Naive thymus-derived CD4-positive, alpha-beta T cell (primary cell): Measurements from ENCODE around the gene TCEAL9. TPM values are rescaled to one million over a fixed set of nuclear protein-coding genes. Genes with fewer than 3 reads are reported as not detected.

Source experiments
- ATAC-seq: fragments of 150-1000 bp; cut with Tn5 transposase; 2 replicates; pipeline ENCODE4 v1.10.0; 2021; ENCODE audit warnings: mild to moderate bottlenecking, moderate library complexity
- CTCF ChIA-PET: fragments of 350-600 bp; sonication (Branson Sonifier 250); formaldehyde crosslinking; loops from one replicate; lab custom pipeline; 2021; ENCODE audit warnings: antibody characterized with exemption; lab: Charles Lee
- POLR2A ChIA-PET: fragments of 350-600 bp; sonication (Branson Sonifier 250); formaldehyde crosslinking; loops from one replicate; lab custom pipeline; 2021; ENCODE audit warnings: antibody characterized with exemption, inconsistent platforms; lab: Charles Lee
- DNase-seq, 9 donors: peaks; one replicate each; pipeline versions ENCODE4 v3.0.0 to v3.0.0-alpha.2; 2020 to 2022; ENCODE audit warnings: mixed read lengths in 1 of 9
- H3K27ac ChIP-seq: one replicate; pipeline ENCODE4 v1.7.0; 2013; ENCODE audit warnings: mild to moderate bottlenecking, low read depth, low read length, moderate library complexity
- H3K27me3 ChIP-seq, 2 donors: one replicate each; pipeline ENCODE4 v1.7.0; 2013; ENCODE audit warnings: low read length in 2 of 2, mild to moderate bottlenecking in 2 of 2, moderate library complexity in 2 of 2; ENCODE audit not compliant: control insufficient read depth in 2 of 2, insufficient read depth in 2 of 2
- H3K36me3 ChIP-seq, 3 experiments: 1 replicate in 2 of 3; 2 replicates in 1 of 3; pipeline ENCODE4 v1.7.0; 2013; ENCODE audit warnings: low read length in 3 of 3, mild to moderate bottlenecking in 3 of 3, moderate library complexity in 1 of 3; ENCODE audit not compliant: insufficient read depth in 3 of 3, control insufficient read depth in 2 of 3
- H3K4me1 ChIP-seq, 2 donors: one replicate each; pipeline ENCODE4 v1.7.0; 2013; ENCODE audit warnings: low read length in 2 of 2, mild to moderate bottlenecking in 2 of 2, moderate library complexity in 1 of 2; ENCODE audit not compliant: control insufficient read depth in 2 of 2, insufficient read depth in 2 of 2
- H3K4me3 ChIP-seq: 2 replicates; pipeline ENCODE4 v1.7.0; 2013; ENCODE audit warnings: mild to moderate bottlenecking, low read length
- H3K9me3 ChIP-seq, 3 experiments: 1 replicate in 2 of 3; 2 replicates in 1 of 3; pipeline ENCODE4 v1.7.0; 2013; ENCODE audit warnings: low read length in 3 of 3; ENCODE audit not compliant: control insufficient read depth in 2 of 3
- H3K27ac Mint-ChIP-seq, 9 donors: one replicate each; pipeline ENCODE4 v1.8.0; 2020 to 2022; ENCODE audit warnings: mixed read lengths in 9 of 9, mild to moderate bottlenecking in 8 of 9, moderate library complexity in 5 of 9, inconsistent platforms in 2 of 9
- H3K27me3 Mint-ChIP-seq, 5 donors: one replicate each; pipeline ENCODE4 v1.8.0; 2021 to 2022; ENCODE audit warnings: mixed read lengths in 5 of 5, mild to moderate bottlenecking in 1 of 5
- H3K36me3 Mint-ChIP-seq, 5 donors: one replicate each; pipeline ENCODE4 v1.8.0; 2020 to 2022; ENCODE audit warnings: mixed read lengths in 5 of 5, mild to moderate bottlenecking in 3 of 5, inconsistent platforms in 1 of 5
- H3K4me1 Mint-ChIP-seq, 7 donors: one replicate each; pipeline ENCODE4 v1.8.0; 2020 to 2022; ENCODE audit warnings: mixed read lengths in 7 of 7, mild to moderate bottlenecking in 3 of 7, inconsistent platforms in 1 of 7
- H3K4me3 Mint-ChIP-seq, 10 donors: one replicate each; pipeline ENCODE4 v1.8.0; 2020 to 2022; ENCODE audit warnings: mild to moderate bottlenecking in 10 of 10, mixed read lengths in 10 of 10, moderate library complexity in 6 of 10, inconsistent platforms in 2 of 10
- H3K9me3 Mint-ChIP-seq, 11 donors: one replicate each; pipeline ENCODE4 v1.8.0; 2020 to 2022; ENCODE audit warnings: mixed read lengths in 11 of 11, mild to moderate bottlenecking in 4 of 11, inconsistent platforms in 1 of 11, moderate library complexity in 1 of 11
- intact Hi-C, 2 donors: fragments of 100-400 bp; cut with micrococcal nuclease; formaldehyde crosslinking; loops; one replicate each; pipeline ENCODE4 v1.15.1; 2023
- polyA plus RNA-seq, 2 donors: library from polyadenylated mRNA; unstranded; fragments of 300-500 nt; fragmentation: Illumina TruSeq; gene quantifications; one replicate each; pipeline ENCODE4 v1.2.3, GENCODE V29; 2021
- total RNA-seq, 6 experiments: library from RNA in 5 of 6; stranded (reverse) in 5 of 6; gene quantifications; 1 replicate in 5 of 6; 2 replicates in 1 of 6; pipeline ENCODE4 v1.2.3 and lab custom pipeline; 2021 to 2026

The TCEAL9 gene
- total and polyA plus RNA-seq, 7 experiments from 2014 or later = 0.51 to 5.8 (median 1.1) TPM

GRCh38 chrX:103405009-103405333 is 48.7 kb downstream of the TCEAL9 start:
- no peaks in the 10 kb centered on the region for H3K4me1 ChIP-seq
- Mint-ChIP-seq H3K27ac (peak overlapping the region in 1 of 9 donors; percentile 32), H3K4me1 (peaks cover 0 to 19% (median 5%) of the 10 kb centered on the region in 7 donors), H3K36me3 (no peaks in the 10 kb centered on the region), H3K27me3 (peaks cover 0 to 7% (median 0%) of the 10 kb centered on the region in 5 donors), H3K9me3 (no peaks in the 10 kb centered on the region), H3K4me3 (peak overlapping the region; percentile 62 to 83 (median 74))
- ChIA-PET POLR2A (interaction anchor here (1.6 kb wide), 1 partner anchor 55 kb away, joined by 4 read pairs; no protein-coding TSS in a partner anchor), CTCF (no interaction called here)
- intact Hi-C loops = loop anchor here (2.0 to 5.0 kb wide), 2 partner anchors 57 to 60 kb away; no protein-coding TSS in a partner anchor
- ATAC-seq = no peak
- no peaks in the 10 kb centered on the region for H3K36me3 ChIP-seq
- H3K27ac ChIP-seq = no peak overlapping the region
- H3K9me3 ChIP-seq = no peaks in the 10 kb centered on the region
- no peak for DNase-seq
- H3K4me3 ChIP-seq = peak overlapping the region; percentile 35
- no peaks in the 10 kb centered on the region for H3K27me3 ChIP-seq

- H3K27me3 Mint-ChIP-seq = peaks cover 0 to 4% (median 0%) of the 10 kb centered on the region in 5 donors
- H3K27ac Mint-ChIP-seq = no peak overlapping the region
- Histone ChIP-seq H3K27ac (no peak overlapping the region), H3K27me3 (no peaks in the 10 kb centered on the region), H3K4me3 (no peak overlapping the region), H3K4me1 (no peaks in the 10 kb centered on the region), H3K9me3 (no peaks in the 10 kb centered on the region), H3K36me3 (no peaks in the 10 kb centered on the region)
- intact Hi-C loops = loop anchor here in 1 of 2 donors (5.0 kb wide), 1 partner anchor 56 kb away; no protein-coding TSS in a partner anchor
- CTCF ChIA-PET = interaction anchor here (0.7 kb wide), 1 partner anchor 146 kb away, joined by 3 read pairs; no protein-coding TSS in a partner anchor
- no peak overlapping the region for H3K4me3 Mint-ChIP-seq
- ATAC-seq = no peak
- H3K36me3 Mint-ChIP-seq = no peaks in the 10 kb centered on the region
- no peak for DNase-seq
- H3K9me3 Mint-ChIP-seq = peaks cover 0 to 2% (median 0%) of the 10 kb centered on the region in 11 donors
- peaks cover 0 to 19% (median 5%) of the 10 kb centered on the region in 7 donors for H3K4me1 Mint-ChIP-seq
- POLR2A ChIA-PET = no interaction called here
Observed at GRCh38 chrX:103406256-103406655, 50.0 kb downstream of the TCEAL9 start.

GRCh38 chrX:103407776-103408175 is 51.5 kb downstream of the TCEAL9 start:
- intact Hi-C loops = loop anchor here in 1 of 2 donors (5.0 kb wide), 1 partner anchor 55 kb away; no protein-coding TSS in a partner anchor
- Mint-ChIP-seq H3K36me3 (no peaks in the 10 kb centered on the region), H3K4me3 (no peak overlapping the region), H3K9me3 (peaks cover 0 to 2% (median 0%) of the 10 kb centered on the region in 11 donors), H3K27ac (no peak overlapping the region), H3K27me3 (peaks cover 0 to 4% (median 0%) of the 10 kb centered on the region in 5 donors), H3K4me1 (peaks cover 0 to 19% (median 5%) of the 10 kb centered on the region in 7 donors)
- DNase-seq = no peak
- POLR2A ChIA-PET = no interaction called here
- CTCF ChIA-PET = no interaction called here
- Histone ChIP-seq H3K9me3 (no peaks in the 10 kb centered on the region), H3K4me3 (no peak overlapping the region), H3K27ac (no peak overlapping the region), H3K27me3 (no peaks in the 10 kb centered on the region), H3K36me3 (no peaks in the 10 kb centered on the region), H3K4me1 (no peaks in the 10 kb centered on the region)
- no peak for ATAC-seq

Other genes starting within 250 kb of the TCEAL9 start
- 10 to 100 TPM in 4 of 5 experiments, 1 to 10 TPM in 1; 8.8 to 51.2 (median 41.1) TPM for gene BEX4, start 141.4 kb upstream of the TCEAL9 start, total RNA-seq
- gene BEX4, start 141.4 kb upstream of the TCEAL9 start, polyA plus RNA-seq = 100 to 1,000 TPM in 1 of 2 donors, 10 to 100 TPM in 1; 94.7 to 120 TPM
- gene TCEAL8, start 101.4 kb upstream of the TCEAL9 start, total RNA-seq = 10 to 100 TPM; 12.2 to 35.0 (median 33.2) TPM
- gene TCEAL8, start 101.4 kb upstream of the TCEAL9 start, polyA plus RNA-seq = 10 to 100 TPM; 71.4 to 82.3 TPM
- gene TCEAL5, start 79.8 kb upstream of the TCEAL9 start, total RNA-seq = not detected
- not detected for gene TCEAL5, start 79.8 kb upstream of the TCEAL9 start, polyA plus RNA-seq
- gene BEX2, start 45.5 kb upstream of the TCEAL9 start, total RNA-seq = 10 to 100 TPM in 4 of 5 experiments, 1 to 10 TPM in 1; 4.8 to 48.5 (median 42.1) TPM
- gene BEX2, start 45.5 kb upstream of the TCEAL9 start, polyA plus RNA-seq = 100 to 1,000 TPM in 1 of 2 donors, 10 to 100 TPM in 1; 92.5 to 126 TPM
- gene TCEAL7, start 26.3 kb upstream of the TCEAL9 start, total RNA-seq = not detected
- gene TCEAL7, start 26.3 kb upstream of the TCEAL9 start, polyA plus RNA-seq = not detected
- 10 to 100 TPM in 3 of 5 experiments, 1 to 10 TPM in 2; 5.9 to 75.5 (median 28.0) TPM for gene BEX3, start 20.0 kb downstream of the TCEAL9 start, total RNA-seq
- 100 to 1,000 TPM; 157 to 192 TPM for gene BEX3, start 20.0 kb downstream of the TCEAL9 start, polyA plus RNA-seq
- gene RAB40A, start 163.0 kb downstream of the TCEAL9 start, total RNA-seq = under 1 TPM in 3 of 5 experiments, not detected in 2; 0.17 to 0.27 (median 0.19) TPM
- under 1 TPM in 1 of 2 donors, not detected in 1; 0.09 TPM for gene RAB40A, start 163.0 kb downstream of the TCEAL9 start, polyA plus RNA-seq
- 10 to 100 TPM in 1 of 5 experiments, 1 to 10 TPM in 4; 1.8 to 11.7 (median 9.3) TPM for gene TCEAL4, start 229.0 kb downstream of the TCEAL9 start, total RNA-seq
- gene TCEAL4, start 229.0 kb downstream of the TCEAL9 start, polyA plus RNA-seq = 10 to 100 TPM; 13.7 to 15.1 TPM